A673 (cell line): ENCODE measurements around the gene CLTRN.
"Not testable (repeated sequence)": the region's sequence is repeated elsewhere in the genome, so short reads cannot be mapped to it uniquely, and the experiment has no call there.

Experiments used
- CTCF ChIP-seq: fragments of 300-800, 200-600 bp; sonication (generic); conservative IDR thresholded peaks from 2 replicates; pipeline ENCODE4 v1.5.1; 2017; ENCODE audit warnings: low read depth, mild to moderate bottlenecking, antibody characterized with exemption, low read length, moderate library complexity, mixed read lengths
- EZH2 ChIP-seq: fragments of 200-600 bp; sonication (generic); IDR thresholded peaks from 2 replicates; pipeline ENCODE4 v1.6.1; 2017; ENCODE audit warnings: borderline replicate concordance, low read depth, mild to moderate bottlenecking, mixed read lengths, antibody characterized with exemption, low read length; ENCODE audit not compliant: poor library complexity, severe bottlenecking

GRCh38 chrX:15704273-15704672, 39.7 kb upstream of the CLTRN start:
- not testable (repeated sequence) for TF ChIP-seq CTCF, EZH2
